ENCODE data around the gene CDH12.

DNA sequence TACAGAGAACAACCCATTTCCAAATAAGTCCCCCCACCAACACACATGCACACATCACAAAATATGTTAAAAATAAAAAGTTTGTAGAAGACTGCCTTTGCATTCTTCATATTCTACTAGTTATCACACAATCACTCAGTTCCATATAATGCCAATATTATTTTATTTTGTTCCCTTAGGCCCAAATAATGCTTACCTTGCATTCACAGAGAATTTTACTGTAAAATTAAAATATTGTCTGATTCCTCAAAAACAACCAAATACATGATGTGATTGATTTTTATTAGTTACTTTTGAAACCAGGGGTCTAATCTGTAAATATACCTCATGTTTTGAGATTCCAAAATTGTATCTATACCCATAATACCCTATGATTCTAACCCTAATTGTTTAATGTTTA is 536.9 kb downstream of the CDH12 start:
- TF ChIP-seq, protein P1, sequence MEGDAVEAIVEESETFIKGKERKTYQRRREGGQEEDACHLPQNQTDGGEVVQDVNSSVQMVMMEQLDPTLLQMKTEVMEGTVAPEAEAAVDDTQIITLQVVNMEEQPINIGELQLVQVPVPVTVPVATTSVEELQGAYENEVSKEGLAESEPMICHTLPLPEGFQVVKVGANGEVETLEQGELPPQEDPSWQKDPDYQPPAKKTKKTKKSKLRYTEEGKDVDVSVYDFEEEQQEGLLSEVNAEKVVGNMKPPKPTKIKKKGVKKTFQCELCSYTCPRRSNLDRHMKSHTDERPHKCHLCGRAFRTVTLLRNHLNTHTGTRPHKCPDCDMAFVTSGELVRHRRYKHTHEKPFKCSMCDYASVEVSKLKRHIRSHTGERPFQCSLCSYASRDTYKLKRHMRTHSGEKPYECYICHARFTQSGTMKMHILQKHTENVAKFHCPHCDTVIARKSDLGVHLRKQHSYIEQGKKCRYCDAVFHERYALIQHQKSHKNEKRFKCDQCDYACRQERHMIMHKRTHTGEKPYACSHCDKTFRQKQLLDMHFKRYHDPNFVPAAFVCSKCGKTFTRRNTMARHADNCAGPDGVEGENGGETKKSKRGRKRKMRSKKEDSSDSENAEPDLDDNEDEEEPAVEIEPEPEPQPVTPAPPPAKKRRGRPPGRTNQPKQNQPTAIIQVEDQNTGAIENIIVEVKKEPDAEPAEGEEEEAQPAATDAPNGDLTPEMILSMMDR (IDR thresholded peaks at IDR 0.05 in 8 of 11, conservative IDR thresholded peaks at IDR 0.05 in 3 of 11) = no peak
- TF ChIP-seq POLR2A (IDR thresholded peaks at IDR 0.05) (no peak), POLR2AphosphoS5 (IDR thresholded peaks at IDR 0.05) (no peak)
